GM18505 (cell line): Measurements from ENCODE around the gene PLEKHG2.
A peak's percentile ranks its signal among the peaks of the same experiment; 100 is the strongest.

ENCODE experiments used
- ATAC-seq: cut with Tn5 transposase; IDR thresholded peaks from one replicate; pipeline ENCODE4 v1.9.1; 2021; ENCODE audit not compliant: unreplicated experiment
- POLR2A ChIP-seq: IDR thresholded peaks from 4 replicates; pipeline ENCODE4 v1.6.1; 2011; ENCODE audit warnings: borderline replicate concordance; ENCODE audit not compliant: insufficient read depth, insufficient read length; ENCODE audit errors: extremely low read depth

Gene PLEKHG2

DNA sequence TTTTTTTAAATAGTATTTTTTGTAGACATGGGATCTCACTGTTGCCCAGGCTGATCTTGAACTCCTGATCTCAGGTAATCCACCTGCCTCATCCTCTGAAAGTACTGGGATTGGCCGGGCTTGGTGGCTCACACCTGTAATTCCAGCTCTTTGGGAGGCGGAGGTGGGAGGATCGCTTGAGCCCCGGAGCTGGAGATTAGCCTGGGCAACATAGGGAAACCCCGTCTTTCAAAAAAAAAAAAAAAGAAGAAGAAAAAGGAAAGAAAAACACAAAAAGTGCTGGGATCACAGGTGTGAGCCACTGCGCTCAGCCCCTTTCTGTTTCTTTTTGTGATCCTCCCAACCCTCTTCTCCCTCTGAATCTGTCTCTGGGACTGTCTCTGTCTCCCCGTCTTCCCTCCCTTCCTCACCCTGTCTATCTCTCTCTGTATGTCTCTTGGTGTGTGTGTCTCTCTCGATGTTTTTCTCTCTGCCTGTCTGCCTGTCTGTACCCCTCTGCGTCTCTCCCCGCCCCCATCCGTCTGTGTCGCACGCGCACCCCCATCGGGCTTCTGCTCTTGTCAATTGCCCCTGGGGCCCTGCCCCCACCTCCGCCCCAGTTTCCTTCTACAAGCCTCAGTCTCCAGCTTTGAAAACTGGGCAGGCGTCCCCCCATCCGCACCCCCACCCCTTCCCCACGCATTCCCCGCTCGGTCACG is 6.4 kb upstream of the PLEKHG2 start:
- no peak for TF ChIP-seq POLR2A
- ATAC-seq = no peak

DNA sequence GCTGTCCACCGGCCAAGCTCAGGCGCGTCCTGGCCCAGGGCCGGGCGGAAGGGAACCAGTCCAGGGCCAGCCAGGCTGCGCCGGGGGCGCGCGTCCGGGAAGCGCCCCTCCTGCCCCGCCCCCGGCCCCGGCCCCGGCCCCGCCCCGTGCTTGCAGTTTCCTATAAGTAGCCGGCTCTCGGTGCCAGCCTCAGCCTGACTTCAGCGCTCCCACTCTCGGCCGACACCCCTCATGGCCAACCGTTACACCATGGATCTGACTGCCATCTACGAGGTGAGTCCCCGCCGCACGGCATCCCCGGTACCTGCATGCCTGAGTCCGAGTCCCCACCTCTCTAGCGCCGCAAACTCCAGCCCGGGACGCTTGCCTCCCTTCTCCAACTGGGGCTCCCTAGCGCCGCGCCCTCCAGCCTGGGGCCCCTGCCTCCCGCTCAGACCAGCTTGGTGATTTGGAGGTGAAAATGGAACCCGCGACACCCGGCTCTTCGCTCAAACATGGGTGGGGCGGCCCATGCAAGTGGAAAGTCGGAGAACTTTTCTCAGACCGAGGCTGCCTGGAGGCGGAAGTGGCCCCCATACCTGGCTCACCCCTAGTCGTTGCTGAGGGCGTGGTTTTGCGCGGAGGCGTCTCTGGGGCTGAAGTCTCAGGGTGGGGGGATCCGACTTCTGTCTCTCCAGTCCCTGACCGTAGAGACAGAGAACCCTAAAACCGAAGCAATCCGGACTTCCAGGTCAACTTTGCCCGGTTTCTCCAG is 5.6 kb upstream of the PLEKHG2 start, which contains the start of gene ZFP36:
ZFP36 (plus strand) TSS at position 192 of the 754 bp plus-strand sequence; CDS start at position 250, 58 bp downstream.
- TF ChIP-seq POLR2A = peak; percentile 100
- no peak for ATAC-seq

DNA sequence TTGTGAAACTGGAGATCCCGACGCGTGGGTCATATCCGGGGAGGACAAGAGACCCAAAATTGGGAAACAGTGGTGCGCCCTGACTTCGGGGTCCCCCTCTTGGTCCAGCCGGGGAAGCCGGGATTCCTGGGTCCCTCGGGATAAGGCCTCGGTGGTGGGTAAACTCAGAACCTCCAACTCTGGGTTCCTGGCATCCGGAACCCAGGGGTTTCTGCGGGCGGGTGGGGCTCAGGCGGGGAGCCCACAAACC is 5.1 kb upstream of the PLEKHG2 start:
- no peak for ATAC-seq
- no peak for TF ChIP-seq POLR2A

DNA sequence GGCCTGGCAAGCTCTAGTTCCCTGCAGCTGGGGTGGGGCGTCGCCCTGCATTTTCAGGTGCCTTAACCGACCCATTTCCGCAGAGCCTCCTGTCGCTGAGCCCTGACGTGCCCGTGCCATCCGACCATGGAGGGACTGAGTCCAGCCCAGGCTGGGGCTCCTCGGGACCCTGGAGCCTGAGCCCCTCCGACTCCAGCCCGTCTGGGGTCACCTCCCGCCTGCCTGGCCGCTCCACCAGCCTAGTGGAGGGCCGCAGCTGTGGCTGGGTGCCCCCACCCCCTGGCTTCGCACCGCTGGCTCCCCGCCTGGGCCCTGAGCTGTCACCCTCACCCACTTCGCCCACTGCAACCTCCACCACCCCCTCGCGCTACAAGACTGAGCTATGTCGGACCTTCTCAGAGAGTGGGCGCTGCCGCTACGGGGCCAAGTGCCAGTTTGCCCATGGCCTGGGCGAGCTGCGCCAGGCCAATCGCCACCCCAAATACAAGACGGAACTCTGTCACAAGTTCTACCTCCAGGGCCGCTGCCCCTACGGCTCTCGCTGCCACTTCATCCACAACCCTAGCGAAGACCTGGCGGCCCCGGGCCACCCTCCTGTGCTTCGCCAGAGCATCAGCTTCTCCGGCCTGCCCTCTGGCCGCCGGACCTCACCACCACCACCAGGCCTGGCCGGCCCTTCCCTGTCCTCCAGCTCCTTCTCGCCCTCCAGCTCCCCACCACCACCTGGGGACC is 4.6 kb upstream of the PLEKHG2 start:
- TF ChIP-seq POLR2A = peak; percentile 68
- ATAC-seq = no peak

DNA sequence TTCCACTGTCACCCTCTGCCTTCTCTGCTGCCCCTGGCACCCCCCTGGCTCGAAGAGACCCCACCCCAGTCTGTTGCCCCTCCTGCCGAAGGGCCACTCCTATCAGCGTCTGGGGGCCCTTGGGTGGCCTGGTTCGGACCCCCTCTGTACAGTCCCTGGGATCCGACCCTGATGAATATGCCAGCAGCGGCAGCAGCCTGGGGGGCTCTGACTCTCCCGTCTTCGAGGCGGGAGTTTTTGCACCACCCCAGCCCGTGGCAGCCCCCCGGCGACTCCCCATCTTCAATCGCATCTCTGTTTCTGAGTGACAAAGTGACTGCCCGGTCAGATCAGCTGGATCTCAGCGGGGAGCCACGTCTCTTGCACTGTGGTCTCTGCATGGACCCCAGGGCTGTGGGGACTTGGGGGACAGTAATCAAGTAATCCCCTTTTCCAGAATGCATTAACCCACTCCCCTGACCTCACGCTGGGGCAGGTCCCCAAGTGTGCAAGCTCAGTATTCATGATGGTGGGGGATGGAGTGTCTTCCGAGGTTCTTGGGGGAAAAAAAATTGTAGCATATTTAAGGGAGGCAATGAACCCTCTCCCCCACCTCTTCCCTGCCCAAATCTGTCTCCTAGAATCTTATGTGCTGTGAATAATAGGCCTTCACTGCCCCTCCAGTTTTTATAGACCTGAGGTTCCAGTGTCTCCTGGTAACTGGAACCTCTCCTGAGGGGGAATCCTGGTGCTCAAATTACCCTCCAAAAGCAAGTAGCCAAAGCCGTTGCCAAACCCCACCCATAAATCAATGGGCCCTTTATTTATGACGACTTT is 3.9 kb upstream of the PLEKHG2 start:
- ATAC-seq = no peak

DNA sequence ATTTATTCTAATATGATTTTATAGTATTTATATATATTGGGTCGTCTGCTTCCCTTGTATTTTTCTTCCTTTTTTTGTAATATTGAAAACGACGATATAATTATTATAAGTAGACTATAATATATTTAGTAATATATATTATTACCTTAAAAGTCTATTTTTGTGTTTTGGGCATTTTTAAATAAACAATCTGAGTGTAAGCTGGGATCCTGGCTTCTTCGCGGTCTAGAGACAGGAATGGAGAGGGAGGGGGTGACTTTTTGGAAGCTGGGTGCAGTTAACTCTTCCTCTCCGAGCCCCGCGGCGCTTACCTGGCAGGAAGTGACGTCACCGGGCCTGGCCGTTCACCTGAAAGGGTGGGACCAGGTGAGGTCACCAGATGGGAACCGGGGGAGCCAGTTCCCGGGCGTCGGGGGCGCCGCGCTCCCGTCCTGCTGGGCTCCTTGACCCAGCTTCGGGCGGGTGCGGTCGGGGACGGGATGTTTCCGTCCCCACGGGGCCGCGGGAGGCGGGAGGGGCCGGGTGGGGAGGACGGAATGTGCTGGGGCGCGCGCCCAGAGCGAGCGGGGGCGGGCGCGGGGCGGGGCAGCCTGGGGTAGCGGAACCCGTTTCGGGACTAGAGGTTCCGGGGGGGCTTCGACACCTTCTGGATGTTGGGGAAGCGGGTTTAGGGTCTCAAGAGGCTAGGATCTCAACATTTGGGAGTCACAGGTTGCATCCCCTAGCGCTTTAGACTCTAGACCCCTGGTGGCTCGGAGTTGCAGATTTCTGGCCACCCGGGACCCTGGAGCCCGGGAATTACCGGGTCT is 3.1 kb upstream of the PLEKHG2 start:
- ATAC-seq = no peak
- TF ChIP-seq POLR2A = peak; percentile 68

More for the DNA sequence above, 3.9 kb upstream of the PLEKHG2 start:
- no peak for TF ChIP-seq POLR2A

DNA sequence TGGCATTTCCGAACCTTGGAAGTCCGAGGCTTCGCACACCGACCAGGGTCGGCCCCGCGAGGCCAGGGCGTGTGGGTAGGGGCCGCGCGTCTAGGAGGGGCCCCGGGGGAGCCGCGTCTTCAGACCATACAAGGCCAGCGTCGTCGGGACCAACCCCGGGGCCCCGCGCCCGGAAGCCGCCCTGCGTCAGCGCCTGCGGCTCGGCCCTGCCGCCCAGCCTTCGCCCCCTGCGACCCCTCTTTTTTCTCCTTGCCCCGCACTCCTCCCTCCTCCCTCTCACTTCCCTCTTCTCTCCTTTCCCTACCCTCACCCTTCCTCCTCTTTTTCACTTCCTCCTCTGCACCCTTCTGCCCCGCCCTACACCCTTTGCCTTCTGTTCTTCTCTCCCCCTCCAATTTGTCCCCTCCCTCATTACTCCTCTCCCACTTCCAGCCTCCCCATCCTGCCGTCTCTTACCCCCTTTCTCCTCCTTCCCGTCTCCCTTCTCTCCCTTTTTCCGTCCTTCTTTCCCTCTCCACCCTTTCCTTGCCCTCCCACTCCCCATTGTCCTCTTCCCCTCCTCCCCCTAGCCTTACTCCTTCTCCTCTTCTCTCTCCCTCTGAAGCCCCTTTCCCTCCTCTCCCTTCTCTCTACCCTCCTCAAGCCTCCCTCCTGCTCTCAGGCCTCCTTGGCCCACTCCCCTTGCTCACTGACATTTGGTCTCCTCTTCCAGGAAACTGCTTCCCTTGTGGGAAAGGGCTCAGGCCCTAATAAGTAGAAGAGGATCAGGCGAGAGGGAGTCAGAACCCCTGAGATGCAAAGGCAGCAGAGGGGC is 2.2 kb upstream of the PLEKHG2 start:
- ATAC-seq = no peak
- TF ChIP-seq POLR2A = peak; percentile 68

DNA sequence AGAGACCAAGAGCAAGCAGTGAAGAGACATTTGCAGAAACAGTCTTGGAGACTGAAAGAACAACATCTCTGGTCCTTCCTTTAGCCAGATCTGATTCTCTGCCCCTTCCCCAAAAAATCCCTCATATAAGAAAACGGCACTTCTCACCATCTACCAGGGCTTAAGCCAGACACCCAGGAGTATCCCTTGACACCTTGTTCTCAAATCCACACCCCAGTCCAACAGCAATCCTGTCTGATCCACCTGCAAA is 1.7 kb upstream of the PLEKHG2 start:
- no peak for TF ChIP-seq POLR2A
- no peak for ATAC-seq

DNA sequence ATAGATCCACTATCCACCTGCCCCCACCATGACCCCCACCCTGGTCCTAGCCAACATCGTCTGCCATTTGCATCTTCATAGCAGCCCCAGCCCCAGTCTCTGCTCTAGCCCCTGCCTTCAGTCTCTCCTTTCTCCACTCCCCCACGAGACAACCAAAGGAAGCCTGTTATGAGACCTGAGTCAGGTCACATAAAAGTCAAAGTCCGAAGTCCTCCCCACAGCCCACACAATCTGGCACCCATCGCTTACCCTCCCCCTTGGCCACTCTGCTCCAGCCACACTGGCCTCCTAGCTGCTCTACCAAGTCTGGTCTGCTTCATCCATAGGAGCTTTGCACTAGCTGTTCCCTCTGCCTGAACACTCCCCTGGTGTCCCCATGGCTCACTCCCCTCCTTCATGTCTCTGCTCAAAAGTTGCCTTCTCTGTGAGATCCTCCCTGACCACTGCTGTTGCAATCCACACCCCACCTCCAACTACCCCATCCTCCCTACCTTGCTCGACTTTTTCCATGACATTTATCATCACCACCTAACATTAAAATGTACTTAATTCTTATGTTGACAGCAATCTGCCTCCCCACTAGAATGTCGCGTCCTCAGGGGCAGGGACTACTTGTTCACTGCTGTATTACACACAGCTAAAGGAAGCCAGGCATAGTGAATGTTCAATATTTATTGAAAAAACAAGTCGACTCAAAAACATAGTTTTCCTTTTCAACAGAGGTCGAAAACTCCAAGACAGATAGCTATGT is 1.2 kb upstream of the PLEKHG2 start:
- ATAC-seq = no peak
- peak; percentile 46 for TF ChIP-seq POLR2A

DNA sequence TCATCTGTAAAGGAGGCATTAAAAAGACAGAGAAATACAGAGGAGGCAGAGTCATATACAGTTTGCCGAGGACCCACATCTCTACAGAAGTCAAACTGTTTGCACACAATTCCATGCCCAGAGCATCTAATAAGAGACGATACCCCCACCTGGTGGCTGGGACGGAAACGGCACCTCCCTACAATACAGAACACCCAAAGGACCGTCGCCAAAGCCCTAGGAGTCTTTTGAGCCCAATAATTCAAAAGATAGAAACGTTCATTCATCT is 703 bp upstream of the PLEKHG2 start:
- no peak for TF ChIP-seq POLR2A
- peak; percentile 24 for ATAC-seq

DNA sequence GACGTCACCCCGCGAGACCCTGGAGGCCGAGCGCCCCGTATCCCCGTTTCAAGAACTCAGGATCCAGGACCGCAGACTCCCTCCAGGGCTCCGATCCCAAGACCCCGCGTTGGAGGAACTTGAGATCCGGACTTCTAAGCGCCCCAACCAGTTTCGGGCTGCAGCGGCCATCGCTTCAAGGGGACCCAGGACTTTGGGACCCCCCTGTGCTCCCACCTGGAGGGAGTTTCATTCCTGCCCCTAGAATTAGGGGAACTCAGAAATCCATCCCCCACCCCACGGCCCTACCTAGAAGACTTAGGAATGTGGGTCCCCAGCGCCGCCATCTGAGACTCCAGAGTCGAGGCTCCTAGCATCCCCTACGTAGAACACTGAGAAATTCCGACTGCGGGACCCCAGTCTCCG is 400 bp downstream of the PLEKHG2 start:
- no peak for ATAC-seq
- TF ChIP-seq POLR2A = no peak
